Measurements from ENCODE around the gene CHST10.
"Not testable (repeated sequence)": the region's sequence is repeated elsewhere in the genome, so short reads cannot be mapped to it uniquely, and the experiment has no call there.

CHST10 gene, protein sequence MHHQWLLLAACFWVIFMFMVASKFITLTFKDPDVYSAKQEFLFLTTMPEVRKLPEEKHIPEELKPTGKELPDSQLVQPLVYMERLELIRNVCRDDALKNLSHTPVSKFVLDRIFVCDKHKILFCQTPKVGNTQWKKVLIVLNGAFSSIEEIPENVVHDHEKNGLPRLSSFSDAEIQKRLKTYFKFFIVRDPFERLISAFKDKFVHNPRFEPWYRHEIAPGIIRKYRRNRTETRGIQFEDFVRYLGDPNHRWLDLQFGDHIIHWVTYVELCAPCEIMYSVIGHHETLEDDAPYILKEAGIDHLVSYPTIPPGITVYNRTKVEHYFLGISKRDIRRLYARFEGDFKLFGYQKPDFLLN

DNA sequence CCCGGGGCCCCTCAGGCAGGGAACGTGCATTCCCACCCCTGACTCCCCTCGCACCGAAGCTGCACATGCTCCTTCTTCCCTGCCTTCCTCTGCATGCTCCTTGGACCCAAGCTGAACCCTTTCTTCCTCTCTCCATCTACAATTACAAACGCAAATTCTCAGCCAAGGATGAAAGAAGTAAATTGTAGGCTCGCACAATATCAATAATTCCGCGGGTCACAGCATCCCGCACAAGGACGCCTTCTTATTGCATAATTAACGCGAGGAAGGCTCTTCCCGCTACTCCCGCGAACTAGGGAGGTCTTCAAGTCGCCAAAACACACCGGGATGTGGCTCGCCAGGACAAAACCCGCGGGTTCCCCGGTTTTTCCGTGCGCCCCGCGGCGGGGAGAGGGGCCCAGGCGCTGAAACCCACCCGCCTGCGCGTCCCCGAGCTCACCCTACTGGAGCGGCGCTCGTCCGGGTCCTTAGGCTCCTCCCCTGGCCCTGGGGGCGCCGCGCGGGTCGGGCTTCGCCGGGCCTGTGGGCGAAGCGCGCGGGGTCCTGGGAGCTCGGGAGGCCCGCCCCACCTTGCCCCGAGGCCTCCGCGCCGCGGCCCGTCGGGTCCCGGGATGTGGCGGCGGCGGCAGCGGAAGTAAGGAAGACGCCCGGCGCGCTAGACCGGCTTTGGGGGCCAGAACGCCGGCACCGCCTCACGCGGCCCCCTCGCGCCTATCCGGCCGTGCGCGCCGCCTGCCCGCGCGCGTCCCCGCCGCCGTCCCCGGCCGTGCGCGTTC lies at the start of gene CHST10:
CHST10 (minus strand) TSS at position 734 of the 776 bp plus-strand sequence. CDS start 10,993 bp downstream, outside the sequence.
- DNase-seq: peak; percentile 30 to 45

DNA sequence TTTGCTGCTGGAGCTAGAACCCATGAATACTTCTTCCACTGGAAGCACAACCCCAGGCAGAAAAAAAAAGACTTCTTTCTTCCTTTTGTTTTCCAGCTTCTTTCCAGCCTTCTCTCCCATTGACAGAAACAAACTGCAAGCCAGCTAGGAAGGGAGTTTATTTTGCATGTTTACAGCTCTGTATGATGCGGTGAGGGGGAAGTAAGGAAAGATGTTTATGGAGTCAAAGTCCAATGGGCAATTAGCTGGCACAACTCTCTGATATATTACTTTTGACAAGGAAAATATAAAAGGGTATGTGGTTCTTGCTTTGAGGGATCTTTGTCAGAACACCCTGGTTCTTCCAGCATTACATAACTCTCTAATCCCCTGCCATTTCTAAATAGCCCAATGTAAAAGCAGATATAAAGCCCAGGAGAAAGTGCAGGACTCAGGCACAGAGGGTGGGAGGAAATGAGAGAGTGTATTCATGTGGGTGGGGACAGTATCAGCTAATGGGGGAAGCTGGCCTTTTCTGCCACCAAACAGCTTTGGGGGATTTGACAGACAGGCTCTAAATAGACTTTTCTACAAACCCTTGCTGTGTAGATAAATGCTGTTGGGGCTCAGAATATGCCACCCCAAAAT lies 43.5 kb upstream of the CHST10 start:
- DNase-seq: no peak

DNA sequence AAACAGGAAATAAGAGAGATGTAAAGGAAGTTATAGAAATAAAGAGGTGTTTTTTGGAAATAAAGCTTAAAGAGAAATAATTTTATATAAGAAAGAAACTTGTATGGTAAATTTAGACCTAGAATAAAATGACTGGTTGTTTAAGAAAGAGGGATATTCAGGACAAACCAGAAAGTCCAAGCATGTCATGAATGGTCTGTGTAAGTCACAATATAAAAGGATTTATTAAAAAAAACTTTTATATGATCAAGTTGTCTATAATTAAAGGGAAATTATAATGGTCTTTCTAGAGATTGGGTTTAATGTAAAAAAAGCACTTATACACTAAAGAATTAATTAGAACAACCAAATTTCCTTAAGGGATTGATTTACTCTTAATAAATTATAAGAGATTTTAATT lies 38.9 kb upstream of the CHST10 start:
- not testable (repeated sequence) for DNase-seq

- no peak for DNase-seq
These were observed 36.4 kb upstream of the CHST10 start for GRCh38 chr2:100453853-100454252.

GRCh38 chr2:100451734-100452133 lies 34.3 kb upstream of the CHST10 start:
- no peak for DNase-seq

DNA sequence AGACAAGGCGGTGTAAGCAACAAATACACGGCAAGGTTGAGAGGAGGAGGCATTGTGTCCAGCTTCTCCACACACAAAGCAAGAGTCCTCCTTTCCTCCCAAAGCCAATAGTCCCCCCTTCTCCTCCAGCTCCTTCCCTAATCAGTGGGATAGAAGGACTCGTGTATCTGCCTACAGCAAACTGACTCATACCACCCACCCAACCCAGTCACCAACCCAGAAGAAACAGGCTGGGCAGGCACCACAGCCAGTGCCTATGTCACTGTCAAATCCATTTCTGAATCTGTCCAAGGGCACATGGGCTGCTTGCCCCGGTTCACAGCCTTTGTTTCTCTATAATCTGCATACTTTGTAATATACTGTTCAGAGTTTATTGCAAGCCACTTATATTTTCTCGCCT lies 33.6 kb upstream of the CHST10 start:
- no peak for DNase-seq

DNA sequence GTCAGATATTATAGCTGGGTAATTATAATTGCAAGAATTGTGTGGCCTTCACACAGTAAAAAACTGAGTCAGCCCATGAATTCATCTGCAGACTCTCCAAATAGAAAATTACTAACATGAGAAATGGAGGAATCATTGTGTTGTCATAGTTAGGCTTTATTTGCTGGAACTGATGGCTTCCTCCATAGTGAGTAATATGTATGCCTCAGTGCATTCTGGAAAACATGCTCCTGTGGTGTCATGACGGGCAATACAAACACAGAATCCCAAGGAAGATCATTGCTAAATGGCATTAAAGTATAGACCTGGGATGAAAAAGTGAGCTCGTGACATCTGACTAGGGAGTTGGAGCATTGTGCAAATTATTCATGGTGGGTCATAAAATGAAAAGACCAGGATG lies 29.2 kb upstream of the CHST10 start:
- DNase-seq: no peak

DNA sequence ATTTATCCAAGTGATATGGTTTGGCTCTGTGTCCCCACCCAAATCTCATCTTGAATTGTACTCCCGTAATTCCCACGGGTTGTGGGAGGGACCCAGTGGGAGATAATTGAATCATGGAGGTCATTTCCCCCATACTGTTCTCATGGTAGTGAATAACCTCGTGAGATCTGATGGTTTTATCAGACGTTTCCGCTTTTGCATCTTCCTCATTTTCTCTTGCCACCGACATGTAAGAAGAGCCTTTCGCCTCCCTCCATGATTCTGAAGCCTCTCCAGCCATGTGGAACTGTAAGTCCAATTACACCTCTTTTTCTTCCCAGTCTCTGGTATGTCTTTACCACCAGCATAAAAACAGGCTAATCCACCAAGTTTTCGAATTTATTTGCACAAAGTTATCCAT lies 20.3 kb upstream of the CHST10 start:
- DNase-seq: no peak

DNA sequence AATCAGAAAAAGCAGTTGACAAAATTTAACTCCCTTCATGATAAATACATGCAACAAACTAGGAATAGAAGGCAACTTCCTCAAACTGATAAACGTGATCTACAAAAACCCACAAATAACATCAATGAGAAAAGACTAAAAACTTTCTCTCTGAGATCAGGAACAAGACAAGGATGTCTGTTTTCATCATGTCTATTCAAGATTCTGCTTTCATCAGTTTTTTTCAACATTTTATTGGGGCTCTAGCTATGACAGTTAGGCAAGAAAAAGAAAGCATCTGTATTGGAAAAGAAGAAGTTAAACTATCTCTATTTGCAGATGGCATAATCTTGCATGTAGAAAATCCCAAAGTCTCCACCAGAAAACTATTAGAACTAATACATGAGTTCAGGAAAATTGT lies 12.3 kb upstream of the CHST10 start:
- no peak for DNase-seq

DNA sequence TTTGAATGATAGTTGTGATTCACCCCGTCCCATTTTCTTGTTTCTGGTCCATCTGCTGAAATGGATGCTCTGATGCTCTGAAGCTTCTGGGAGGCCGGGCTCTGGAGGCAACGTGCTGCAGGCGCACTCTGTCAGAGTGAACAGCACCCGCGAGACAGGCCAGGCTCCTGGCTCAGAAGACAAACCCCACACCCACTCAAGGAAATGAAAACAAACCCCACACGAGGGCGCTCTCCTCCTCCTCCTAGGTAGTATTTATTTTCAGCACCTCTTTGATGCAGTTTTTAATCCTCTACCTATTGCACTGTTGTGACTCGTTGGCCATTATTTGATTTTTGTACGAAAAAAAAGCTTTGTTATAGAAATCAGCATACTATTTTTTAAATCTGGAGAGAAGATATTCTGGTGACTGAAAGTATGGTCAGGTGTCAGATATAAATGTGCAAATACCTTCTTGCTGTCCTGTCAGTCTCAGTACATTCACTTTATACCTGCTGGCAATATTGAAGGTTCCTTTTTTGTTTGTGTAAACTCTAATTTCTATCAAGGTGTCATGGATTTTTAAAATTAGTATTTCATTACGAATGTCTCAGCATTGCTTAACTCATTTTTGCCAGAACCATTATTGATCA lies 10.3 kb upstream of the CHST10 start:
- DNase-seq: peak; percentile 51 to 52

DNA sequence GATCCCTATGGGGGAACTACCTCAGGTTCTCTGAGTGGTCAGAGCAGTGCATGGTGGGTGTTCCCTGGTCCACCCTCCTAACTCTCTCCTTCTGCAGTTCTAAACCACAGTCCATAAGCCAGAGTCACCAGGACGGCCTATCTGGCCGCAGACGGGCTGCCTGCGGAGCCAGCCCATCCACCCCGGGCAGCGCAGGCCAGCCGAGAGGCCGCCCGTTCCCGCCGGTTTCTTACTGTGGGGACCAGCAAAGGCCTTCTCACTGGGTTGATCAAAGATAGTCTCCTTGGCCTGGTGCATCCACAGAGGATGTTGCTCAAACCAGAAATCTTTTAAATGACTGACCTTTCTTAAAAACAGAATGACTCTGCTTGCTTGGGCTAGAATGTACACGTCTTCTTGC lies 9.6 kb upstream of the CHST10 start:
- no peak for DNase-seq

GRCh38 chr2:100426384-100426720 lies 8.9 kb upstream of the CHST10 start:
- DNase-seq: no peak

DNA sequence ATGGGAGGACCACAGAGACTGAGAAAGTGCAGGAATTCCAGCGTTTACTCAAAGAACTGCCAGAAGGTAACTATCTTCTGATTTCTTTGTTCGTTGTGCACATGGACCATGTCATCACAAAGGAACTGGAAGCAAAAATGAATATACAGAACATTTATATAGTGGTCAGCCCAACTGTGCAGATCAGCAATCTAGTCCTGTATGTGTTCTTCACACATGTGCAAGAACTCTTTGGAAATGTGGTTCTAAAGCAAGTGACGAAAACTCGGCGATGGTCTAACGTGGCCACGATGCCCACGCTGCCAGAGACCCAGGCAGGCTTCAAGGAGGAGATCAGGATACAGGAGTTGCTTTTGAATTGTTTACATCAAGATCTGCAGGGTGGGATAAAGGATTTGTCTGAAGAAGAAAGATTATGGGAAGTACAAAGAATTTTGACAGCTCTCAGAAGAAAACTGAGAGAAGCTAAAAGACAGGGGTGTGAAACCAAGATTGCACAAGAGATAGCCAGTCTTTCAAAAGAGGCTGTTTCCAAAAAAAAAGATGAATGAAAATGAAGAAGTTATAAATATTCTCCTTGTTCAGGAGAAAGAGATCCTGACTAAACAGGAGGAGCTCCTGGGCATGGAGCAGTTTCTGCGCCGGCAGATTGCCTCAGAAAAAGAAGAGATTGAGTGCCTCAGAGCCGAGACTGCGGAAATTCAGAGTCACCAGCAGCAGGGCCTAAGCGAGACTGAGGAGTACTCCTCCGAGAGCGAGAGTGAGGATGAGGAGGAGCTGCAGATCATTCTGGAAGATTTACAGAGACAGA lies 8.3 kb upstream of the CHST10 start:
- DNase-seq: no peak

GRCh38 chr2:100425107-100425506 lies 7.6 kb upstream of the CHST10 start:
- no peak for DNase-seq

- DNase-seq: no peak
These were observed 6.9 kb upstream of the CHST10 start for GRCh38 chr2:100424277-100424875.

GRCh38 chr2:100423631-100424030 lies 6.2 kb upstream of the CHST10 start:
- DNase-seq: no peak

DNA sequence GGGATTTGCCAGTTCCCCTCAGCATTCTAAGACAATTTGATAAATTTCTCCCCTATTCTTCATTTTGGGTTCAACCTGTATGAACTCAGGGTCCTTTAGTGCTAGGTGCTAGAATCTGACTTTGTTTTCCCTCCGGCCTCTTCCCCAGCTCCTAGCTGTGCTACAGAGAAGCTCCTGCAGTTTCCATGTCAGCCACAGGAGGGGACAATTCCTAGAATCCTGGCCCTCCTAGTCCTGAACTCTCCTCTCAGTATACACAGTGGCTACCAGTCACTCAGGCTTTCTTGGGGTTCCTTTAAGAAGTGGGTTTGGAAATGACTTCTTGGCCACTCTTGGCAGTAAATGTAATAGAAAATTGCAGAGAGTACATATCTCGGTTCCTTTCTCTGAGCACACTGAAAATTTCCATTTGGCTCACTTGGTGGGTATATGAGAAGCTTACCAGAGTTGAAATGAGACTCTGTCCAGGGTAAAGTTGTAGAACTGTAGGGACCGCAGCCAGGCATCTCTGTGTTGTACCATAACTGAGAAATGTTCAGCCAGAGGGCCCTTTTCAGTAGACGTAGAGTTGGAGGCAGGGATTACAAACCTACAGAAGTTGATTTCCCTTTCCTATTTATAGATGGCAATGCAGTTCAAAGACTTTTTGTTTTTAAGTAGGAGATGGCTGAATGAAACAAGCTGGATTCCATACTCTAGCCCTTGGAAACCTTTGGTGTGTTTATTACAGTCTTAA lies 5.0 kb upstream of the CHST10 start:
- no peak for DNase-seq

DNA sequence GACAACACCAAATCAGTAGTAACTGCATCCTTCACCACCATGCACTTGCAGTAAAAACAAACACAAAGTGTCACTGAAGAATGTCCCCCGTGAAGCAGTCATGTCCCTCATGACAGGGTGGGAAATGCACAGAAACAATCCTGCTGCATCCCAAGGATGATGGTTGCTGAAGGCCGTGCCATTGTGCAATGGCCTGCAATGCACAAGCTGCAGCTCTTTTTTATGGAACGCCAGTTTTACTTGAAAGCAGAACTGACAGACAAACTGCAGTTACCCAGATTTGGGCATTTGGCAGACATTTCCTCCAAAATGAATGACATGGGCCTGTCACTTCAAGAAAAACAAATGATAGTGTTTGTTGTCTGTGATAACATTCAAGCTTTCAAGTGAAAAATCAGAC lies 2.4 kb upstream of the CHST10 start:
- DNase-seq: no peak

- no peak for DNase-seq
These were observed 1.0 kb upstream of the CHST10 start for GRCh38 chr2:100418406-100418962.

- no peak for DNase-seq
These were observed 250 bp upstream of the CHST10 start for GRCh38 chr2:100417711-100418124.

GRCh38 chr2:100416397-100416934 lies 1.0 kb downstream of the CHST10 start:
- no peak for DNase-seq

Data from CD4-positive, alpha-beta T cell treated with Interleukin-1 beta for 1 hour (primary cell).